GM08714 (cell line): ENCODE data around the gene KRTCAP2.
"Not testable (repeated sequence)": the region's sequence is repeated elsewhere in the genome, so short reads cannot be mapped to it uniquely, and the experiment has no call there.

ENCODE experiments used
- H3K4me3 ChIP-seq: fragments of 200-500 bp; sonication (Bioruptor generic); 2 replicates; pipeline ENCODE4 v1.5.1; 2014; ENCODE audit warnings: mild to moderate bottlenecking, low read length, inconsistent platforms
- ZNF274 ChIP-seq: IDR thresholded peaks from 2 replicates; pipeline ENCODE4 v1.6.1; 2012; ENCODE audit warnings: mild to moderate bottlenecking, low read depth, low read length

KRTCAP2 gene

GRCh38 chr1:155206891-155207805 lies 34.0 kb upstream of the KRTCAP2 start:
- H3K4me3 ChIP-seq, result no peak overlapping the region
- TF ChIP-seq ZNF274, result no peak

GRCh38 chr1:155205969-155206593 lies 33.0 kb upstream of the KRTCAP2 start:
- no peak for TF ChIP-seq ZNF274
- H3K4me3 ChIP-seq, result no peak overlapping the region

- H3K4me3 ChIP-seq, result no peak overlapping the region
- TF ChIP-seq ZNF274, result no peak
Observed at GRCh38 chr1:155205035-155205434, 31.9 kb upstream of the KRTCAP2 start.

- TF ChIP-seq ZNF274, result no peak
- H3K4me3 ChIP-seq, result no peak overlapping the region
Observed at GRCh38 chr1:155202731-155203515, 29.8 kb upstream of the KRTCAP2 start.

GRCh38 chr1:155202198-155202597 lies 29.1 kb upstream of the KRTCAP2 start:
- no peak overlapping the region for H3K4me3 ChIP-seq
- TF ChIP-seq ZNF274, result no peak

GRCh38 chr1:155200920-155201319 lies 27.8 kb upstream of the KRTCAP2 start:
- no peak for TF ChIP-seq ZNF274
- no peak overlapping the region for H3K4me3 ChIP-seq

GRCh38 chr1:155199792-155200191 lies 26.7 kb upstream of the KRTCAP2 start:
- no peak for TF ChIP-seq ZNF274
- no peak overlapping the region for H3K4me3 ChIP-seq

- TF ChIP-seq ZNF274, result no peak
- H3K4me3 ChIP-seq, result no peak overlapping the region
Observed at GRCh38 chr1:155198547-155198906, 25.4 kb upstream of the KRTCAP2 start.

- no peak overlapping the region for H3K4me3 ChIP-seq
- TF ChIP-seq ZNF274, result no peak
Observed at GRCh38 chr1:155197901-155198546, 24.9 kb upstream of the KRTCAP2 start.

GRCh38 chr1:155196893-155197638 lies 24.0 kb upstream of the KRTCAP2 start:
- TF ChIP-seq ZNF274, result no peak
- H3K4me3 ChIP-seq, result no peak overlapping the region

- no peak overlapping the region for H3K4me3 ChIP-seq
- no peak for TF ChIP-seq ZNF274
Observed at GRCh38 chr1:155196103-155196892, 23.2 kb upstream of the KRTCAP2 start.

GRCh38 chr1:155195201-155196102 lies 22.3 kb upstream of the KRTCAP2 start:
- no peak overlapping the region for H3K4me3 ChIP-seq
- no peak for TF ChIP-seq ZNF274

GRCh38 chr1:155193991-155194240 lies 20.8 kb upstream of the KRTCAP2 start:
- H3K4me3 ChIP-seq, result not testable (repeated sequence)
